ENCODE results near the gene TFF3.
"Not testable (repeated sequence)": the region's sequence is repeated elsewhere in the genome, so short reads cannot be mapped to it uniquely, and the experiment has no call there.

TFF3 gene

DNA sequence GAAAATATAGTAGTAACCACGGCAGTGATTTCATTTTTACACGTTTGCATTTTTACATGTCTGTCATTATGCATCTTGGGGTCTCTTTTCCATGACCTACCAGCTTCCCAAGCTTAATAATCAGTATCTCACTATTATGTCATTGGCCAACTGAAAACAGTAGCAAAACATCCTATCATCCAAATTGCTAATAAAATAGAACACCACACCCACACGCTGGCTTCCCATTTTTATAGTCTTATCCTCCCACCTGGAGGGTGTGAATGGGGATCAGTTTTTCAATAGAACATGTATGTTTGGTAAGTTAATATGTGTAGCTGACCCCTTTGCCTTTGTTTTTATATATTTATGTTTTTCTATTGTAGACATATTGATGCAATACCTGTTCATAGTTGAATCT lies 11.8 kb downstream of the TFF3 start:
- DNase-seq: no peak

DNA sequence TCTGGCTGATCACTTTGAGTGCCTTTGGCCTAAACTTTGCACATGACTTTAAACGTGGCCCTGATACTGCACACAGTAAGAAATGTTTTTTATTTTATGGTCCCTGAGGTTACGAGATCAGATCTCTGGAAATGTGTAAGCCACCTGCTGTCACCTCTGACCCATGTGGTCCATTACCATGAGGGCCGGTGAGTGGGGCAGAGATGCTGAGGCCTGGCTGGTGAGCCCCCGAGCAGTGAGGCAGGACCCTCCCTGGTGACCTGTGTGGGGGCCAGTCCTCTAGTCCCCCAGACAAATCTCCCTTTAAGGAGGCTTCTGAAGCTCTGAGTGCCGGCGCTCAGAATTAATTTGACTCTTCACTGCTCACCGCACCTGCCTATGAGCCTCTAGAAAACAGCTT lies 12.4 kb downstream of the TFF3 start:
- DNase-seq: no peak

- DNase-seq: no peak
Measured at GRCh38 chr21:42302076-42302650, 13.0 kb downstream of the TFF3 start.

DNA sequence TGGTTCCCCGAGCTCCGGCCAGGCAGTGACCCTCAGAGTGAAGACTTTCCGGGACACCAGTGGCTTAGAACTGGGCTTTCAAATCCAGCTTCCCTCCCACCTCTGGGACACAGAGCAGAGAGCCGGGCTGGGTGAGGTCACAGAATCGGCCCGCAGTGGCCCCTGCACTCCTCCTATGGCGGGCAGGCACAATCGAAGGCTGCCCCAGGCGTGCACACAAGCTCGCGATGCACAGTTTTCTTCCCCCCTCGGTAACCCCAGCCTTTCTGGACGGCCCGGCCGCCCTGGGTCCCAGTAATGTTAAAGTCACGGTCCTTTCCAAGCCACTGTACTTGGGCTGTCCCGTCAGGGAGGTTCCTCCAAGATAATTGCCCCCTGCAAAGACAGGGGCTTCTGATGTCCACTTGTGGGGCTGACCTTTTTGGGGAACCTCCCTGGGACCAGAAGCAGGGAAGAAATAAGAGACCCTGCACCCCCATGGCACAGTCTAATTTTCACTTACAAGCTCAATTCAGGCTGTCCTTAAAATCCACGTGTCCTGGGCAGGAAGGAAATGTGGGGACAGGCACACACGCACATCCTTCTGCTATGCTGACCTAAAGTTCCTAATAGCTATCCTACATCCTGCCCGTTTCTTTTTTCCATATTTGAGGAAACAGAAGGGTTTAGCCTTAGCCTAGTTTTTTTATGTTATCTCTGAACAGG lies 13.7 kb downstream of the TFF3 start:
- DNase-seq: no peak

- DNase-seq: no peak
Measured at GRCh38 chr21:42300956-42301355, 14.3 kb downstream of the TFF3 start.

- DNase-seq: no peak
Measured at GRCh38 chr21:42300045-42300583, 15.1 kb downstream of the TFF3 start.

- DNase-seq: peak; percentile 44
Measured at GRCh38 chr21:42299324-42300044, 15.7 kb downstream of the TFF3 start.

- no peak for DNase-seq
Measured at GRCh38 chr21:42298657-42299056, 16.6 kb downstream of the TFF3 start.

- DNase-seq: no peak
Measured at GRCh38 chr21:42298237-42298636, 17.0 kb downstream of the TFF3 start.

DNA sequence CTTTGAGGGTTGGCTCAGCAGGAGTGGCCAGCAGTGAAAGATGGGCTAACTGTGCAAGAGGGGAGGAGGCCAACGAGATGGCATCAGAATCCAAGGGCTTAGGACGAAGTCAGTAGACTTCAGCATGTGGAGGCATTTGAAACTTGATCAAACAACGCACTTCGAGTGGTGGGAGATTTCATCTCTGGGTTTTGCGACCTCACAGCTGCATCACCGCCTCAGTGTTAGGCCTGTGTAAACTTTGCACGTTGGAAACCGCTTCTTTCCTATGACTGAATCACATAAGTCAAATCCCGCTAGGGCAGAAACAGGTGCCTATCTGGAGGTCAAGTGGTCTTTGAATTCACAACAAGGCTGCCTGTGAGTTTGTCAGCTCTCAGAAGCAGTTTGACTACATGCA lies 17.8 kb downstream of the TFF3 start:
- no peak for DNase-seq

DNA sequence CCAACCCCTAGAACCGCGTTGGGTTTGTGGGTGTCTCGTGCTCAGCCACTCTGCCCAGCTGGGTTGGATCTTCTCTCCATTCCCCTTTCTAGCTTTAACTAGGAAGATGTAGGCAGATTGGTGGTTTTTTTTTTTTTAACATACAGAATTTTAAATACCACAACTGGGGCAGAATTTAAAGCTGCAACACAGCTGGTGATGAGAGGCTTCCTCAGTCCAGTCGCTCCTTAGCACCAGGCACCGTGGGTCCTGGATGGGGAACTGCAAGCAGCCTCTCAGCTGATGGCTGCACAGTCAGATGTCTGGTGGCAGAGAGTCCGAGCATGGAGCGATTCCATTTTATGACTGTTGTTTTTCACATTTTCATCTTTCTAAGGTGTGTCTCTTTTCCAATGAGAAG lies 18.7 kb downstream of the TFF3 start:
- DNase-seq: no peak

DNA sequence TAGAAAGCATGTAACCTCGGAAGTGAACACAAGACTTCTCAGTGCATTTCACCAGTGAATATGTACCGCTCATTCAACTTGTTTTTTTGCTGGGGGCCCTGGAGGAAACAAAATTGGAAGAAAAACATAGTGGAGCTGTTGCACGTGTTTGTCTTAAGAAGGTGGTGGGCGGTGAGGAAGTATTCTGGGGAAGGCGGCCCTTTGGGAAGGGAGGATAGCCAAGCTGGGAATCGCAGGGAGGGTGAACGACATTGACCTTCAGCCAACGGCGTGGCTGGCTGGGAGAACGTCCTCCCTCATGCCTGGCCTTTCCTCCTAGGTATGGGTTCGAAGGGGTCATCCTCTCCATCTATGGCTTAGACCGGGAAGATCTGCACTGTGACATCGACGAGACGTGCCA lies 19.4 kb downstream of the TFF3 start:
- DNase-seq: no peak

- DNase-seq: no peak
Measured at GRCh38 chr21:42294273-42294880, 20.8 kb downstream of the TFF3 start.

- DNase-seq: no peak
Measured at GRCh38 chr21:42293649-42294272, 21.4 kb downstream of the TFF3 start.

DNA sequence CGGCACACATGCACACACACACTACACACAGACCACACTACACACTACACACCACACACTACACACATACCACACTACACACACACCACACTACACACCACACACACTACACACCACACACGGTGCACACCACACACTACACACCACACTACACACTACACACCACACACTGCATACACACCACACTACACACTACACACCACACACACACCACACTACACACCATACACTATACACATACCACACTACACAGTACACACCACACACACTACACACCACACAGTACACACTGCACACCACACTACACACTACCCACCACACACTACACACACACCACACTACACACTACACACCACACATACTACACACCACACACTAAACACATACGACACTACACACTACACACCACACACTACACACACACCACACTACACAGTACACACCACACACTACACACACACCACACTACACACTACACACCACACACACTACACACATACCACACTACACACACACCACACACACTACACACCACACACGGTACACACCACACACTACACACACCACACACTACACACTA lies 22.6 kb downstream of the TFF3 start:
- DNase-seq: not testable (repeated sequence)

GRCh38 chr21:42291751-42292562 lies 23.3 kb downstream of the TFF3 start:
- no peak for DNase-seq

GRCh38 chr21:42291003-42291750 lies 24.0 kb downstream of the TFF3 start:
- no peak for DNase-seq

- DNase-seq: no peak
Measured at GRCh38 chr21:42290505-42290904, 24.7 kb downstream of the TFF3 start.

DNA sequence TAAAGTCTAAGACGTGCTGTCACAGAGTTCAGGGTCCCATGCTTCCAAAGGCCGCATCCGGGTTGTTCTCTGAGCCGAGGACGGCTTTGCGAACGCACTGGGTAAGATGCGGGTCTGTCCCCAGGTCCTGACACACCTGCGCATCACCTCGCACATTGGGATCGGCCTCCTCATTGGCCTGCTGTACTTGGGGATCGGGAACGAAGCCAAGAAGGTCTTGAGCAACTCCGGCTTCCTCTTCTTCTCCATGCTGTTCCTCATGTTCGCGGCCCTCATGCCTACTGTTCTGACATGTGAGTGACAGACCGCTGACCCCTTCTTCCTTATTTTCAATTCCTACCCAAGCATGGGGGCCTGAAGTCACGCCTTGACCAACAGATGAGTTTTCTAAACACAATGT lies 25.3 kb downstream of the TFF3 start:
- DNase-seq: no peak

- no peak for DNase-seq
Measured at GRCh38 chr21:42288962-42289361, 26.2 kb downstream of the TFF3 start.

Data from stimulated activated CD4-positive, alpha-beta T cell treated with anti-CD3 and anti-CD28 coated beads, Interleukin-15, amount 100 ng/mL, for 24 hours (primary cell).